GM18508 (cell line): ENCODE results near the gene MASP2.
"Not testable (repeated sequence)": the region's sequence is repeated elsewhere in the genome, so short reads cannot be mapped to it uniquely, and the experiment has no call there.

ENCODE experiments used
- ATAC-seq: cut with Tn5 transposase; IDR thresholded peaks from one replicate; pipeline ENCODE4 v1.9.1; 2021; ENCODE audit warnings: moderate number of reproducible peaks; ENCODE audit not compliant: insufficient read depth, unreplicated experiment

The MASP2 gene

GRCh38 chr1:10996100-10996499, 50.9 kb downstream of the MASP2 start:
- ATAC-seq = no peak

DNA sequence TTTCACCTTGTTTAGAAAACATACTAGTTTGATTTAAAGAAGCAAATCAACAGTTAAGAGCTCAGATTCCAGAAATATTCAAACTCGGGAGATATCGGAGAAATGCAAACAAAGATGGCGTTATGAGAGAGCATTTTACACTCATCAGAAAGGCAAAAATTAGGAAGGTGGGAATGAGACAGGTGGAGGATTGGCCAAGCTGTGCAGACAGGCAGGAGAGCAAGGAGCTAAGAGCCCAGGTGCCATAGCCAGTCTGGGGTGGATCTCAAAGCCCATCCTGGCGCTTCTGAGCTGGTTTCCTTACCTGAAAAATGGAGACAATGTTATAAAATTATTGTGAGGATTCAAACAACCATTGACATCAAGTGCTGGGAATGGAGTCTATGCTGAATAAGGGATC, 54.2 kb downstream of the MASP2 start:
- ATAC-seq = no peak

GRCh38 chr1:10992004-10992403, 55.0 kb downstream of the MASP2 start:
- ATAC-seq = not testable (repeated sequence)

- ATAC-seq = no peak
Measured at GRCh38 chr1:10990828-10991227, 56.2 kb downstream of the MASP2 start.

DNA sequence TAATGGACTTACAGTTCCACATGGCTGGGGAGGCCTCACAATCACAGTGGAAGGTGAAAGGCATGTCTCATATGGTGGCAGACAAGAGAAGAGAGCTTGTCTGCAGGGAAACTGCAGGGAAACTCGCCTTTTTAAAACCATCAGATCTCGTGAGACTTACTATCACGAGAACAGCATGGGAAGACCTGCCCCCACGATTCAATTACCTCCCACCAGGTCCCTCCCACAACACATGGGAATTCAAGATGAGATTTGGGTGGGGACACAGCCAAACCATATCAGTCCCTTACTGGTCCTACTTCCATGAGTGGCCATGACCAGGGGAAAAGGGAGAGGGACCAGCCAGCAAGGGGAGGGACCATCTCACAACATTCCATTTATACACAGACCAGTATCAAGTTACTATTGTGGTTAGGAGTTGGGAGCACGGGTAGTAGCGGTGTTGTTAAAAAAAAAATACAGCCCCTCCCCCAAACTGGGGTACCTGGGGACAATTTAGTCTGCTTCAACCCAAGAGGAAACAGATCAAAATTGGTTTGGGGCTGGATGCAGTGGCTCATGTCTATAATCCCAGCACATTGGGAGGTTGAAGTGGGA, 57.0 kb downstream of the MASP2 start:
- not testable (repeated sequence) for ATAC-seq

GRCh38 chr1:10989095-10989494, 57.9 kb downstream of the MASP2 start:
- no peak for ATAC-seq

DNA sequence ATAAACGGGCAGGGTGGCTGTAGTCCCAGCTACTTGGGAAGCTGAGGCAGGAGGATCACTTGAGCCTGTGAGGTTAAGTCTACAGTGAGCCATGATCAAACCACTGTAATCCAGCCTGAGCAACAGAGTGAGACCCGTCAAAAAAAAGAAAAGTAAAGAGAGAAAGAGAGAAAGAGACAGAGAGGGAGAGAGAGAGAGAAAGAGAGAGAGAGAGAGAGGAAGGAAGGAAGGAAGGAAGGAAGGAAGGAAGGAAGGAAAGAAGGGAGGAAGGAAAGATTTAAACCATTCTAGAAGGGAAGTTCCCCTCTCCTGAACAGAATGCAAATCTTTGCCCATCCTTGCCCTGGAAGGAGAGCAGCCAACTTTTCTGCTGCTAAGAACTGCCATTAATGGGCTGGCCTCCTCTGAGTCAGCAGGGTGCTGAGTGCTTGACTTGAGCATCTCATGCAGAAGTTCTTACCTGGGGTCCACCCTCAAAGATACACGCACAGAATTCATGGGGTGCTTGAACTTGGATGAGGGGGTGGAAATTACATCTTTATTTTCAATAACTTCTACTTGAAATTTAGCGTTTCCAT, 59.1 kb downstream of the MASP2 start:
- no peak for ATAC-seq

GRCh38 chr1:10986525-10986890, 60.5 kb downstream of the MASP2 start:
- no peak for ATAC-seq

- no peak for ATAC-seq
Measured at GRCh38 chr1:10980841-10981727, 66.0 kb downstream of the MASP2 start.

GRCh38 chr1:10980094-10980577, 66.9 kb downstream of the MASP2 start:
- no peak for ATAC-seq

- ATAC-seq = no peak
Measured at GRCh38 chr1:10979483-10979920, 67.5 kb downstream of the MASP2 start.

GRCh38 chr1:10978719-10979118, 68.3 kb downstream of the MASP2 start:
- ATAC-seq = no peak
